Neural progenitor cell (in vitro differentiated cells): ENCODE results near the gene SBF2.
"Not testable (repeated sequence)": the region's sequence is repeated elsewhere in the genome, so short reads cannot be mapped to it uniquely, and the experiment has no call there.

ENCODE experiments used
- EZH2 ChIP-seq: fragments of 200-600 bp; sonication (generic); IDR thresholded peaks from 2 replicates; pipeline ENCODE4 v1.6.1; 2017; ENCODE audit warnings: antibody characterized with exemption, mild to moderate bottlenecking, moderate library complexity
- EZH2phosphoT487 ChIP-seq: fragments of 200-600 bp; sonication (generic); IDR thresholded peaks from 2 replicates; pipeline ENCODE4 v1.6.1; 2017; ENCODE audit warnings: antibody characterized with exemption
- TF ChIP-seq, protein P1 (sequence below): fragments of 200-600 bp; sonication (generic); IDR thresholded peaks from 2 replicates; pipeline ENCODE4 v1.5.1; 2017; ENCODE audit warnings: antibody characterized with exemption, mild to moderate bottlenecking

DNA sequence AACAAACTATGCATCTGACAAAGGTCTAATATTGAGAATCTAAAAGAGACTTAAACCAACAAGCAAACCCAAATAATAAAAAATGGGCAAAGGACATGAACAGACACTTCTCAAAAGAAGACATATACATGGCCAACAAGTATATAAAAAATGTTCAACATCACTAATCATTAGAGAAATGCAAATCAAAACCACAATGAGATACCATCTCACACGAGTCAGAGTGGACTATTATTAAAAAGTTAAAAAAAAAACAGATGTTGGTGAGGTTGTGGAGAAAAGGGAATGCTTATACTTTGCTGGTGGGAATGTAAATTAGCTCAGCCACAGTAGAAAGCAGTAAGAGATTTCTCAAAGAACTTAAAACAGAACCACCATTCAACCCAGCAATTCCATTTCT, 348.3 kb downstream of the SBF2 start:
- TF ChIP-seq, protein P1, sequence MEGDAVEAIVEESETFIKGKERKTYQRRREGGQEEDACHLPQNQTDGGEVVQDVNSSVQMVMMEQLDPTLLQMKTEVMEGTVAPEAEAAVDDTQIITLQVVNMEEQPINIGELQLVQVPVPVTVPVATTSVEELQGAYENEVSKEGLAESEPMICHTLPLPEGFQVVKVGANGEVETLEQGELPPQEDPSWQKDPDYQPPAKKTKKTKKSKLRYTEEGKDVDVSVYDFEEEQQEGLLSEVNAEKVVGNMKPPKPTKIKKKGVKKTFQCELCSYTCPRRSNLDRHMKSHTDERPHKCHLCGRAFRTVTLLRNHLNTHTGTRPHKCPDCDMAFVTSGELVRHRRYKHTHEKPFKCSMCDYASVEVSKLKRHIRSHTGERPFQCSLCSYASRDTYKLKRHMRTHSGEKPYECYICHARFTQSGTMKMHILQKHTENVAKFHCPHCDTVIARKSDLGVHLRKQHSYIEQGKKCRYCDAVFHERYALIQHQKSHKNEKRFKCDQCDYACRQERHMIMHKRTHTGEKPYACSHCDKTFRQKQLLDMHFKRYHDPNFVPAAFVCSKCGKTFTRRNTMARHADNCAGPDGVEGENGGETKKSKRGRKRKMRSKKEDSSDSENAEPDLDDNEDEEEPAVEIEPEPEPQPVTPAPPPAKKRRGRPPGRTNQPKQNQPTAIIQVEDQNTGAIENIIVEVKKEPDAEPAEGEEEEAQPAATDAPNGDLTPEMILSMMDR, result not testable (repeated sequence)
- not testable (repeated sequence) for TF ChIP-seq EZH2, EZH2phosphoT487
